ENCODE measurements around the gene TMEM204.

TMEM204 gene

GRCh38 chr16:1492923-1493745, 40.3 kb upstream of the TMEM204 start, which contains the start of gene TELO2:
Gene TELO2, plus strand, starts transcription at chr16:1493360. Its CDS starts 922 bp downstream, at chr16:1494282.
- Histone ChIP-seq H3K27me3 (ENCODE audit: insufficient read depth, low read length) (no peaks in the 10 kb centered on the region), H3K4me3 (ENCODE audit: low read depth, low read length) (peak within 1 kb of the TSS; percentile 100), H3K79me2 (ENCODE audit: control insufficient read depth, insufficient read depth, low read length, unreplicated experiment) (peaks cover 21% of the 10 kb centered on the region), H3K36me3 (ENCODE audit: insufficient read depth, low read length) (no peaks in the 10 kb centered on the region; the same call in 1 of the 2 replicates), H2AFZ (ENCODE audit: low read length, unreplicated experiment) (peak within 1 kb of the TSS; percentile 84), H3K27ac (ENCODE audit: low read depth, low read length) (peak within 1 kb of the TSS; percentile 86), H3K4me1 (ENCODE audit: control insufficient read depth, insufficient read depth, low read length, unreplicated experiment) (peaks cover 10% of the 10 kb centered on the region)

GRCh38 chr16:1493746-1494094, 39.7 kb upstream of the TMEM204 start:
- Histone ChIP-seq H2AFZ (ENCODE audit: low read length, unreplicated experiment) (peak overlapping the region; percentile 75), H3K79me2 (ENCODE audit: control insufficient read depth, insufficient read depth, low read length, unreplicated experiment) (peaks cover 21% of the 10 kb centered on the region), H3K36me3 (ENCODE audit: insufficient read depth, low read length) (no peaks in the 10 kb centered on the region; the same call in 1 of the 2 replicates), H3K27ac (ENCODE audit: low read depth, low read length) (peak overlapping the region; percentile 86; the same call in 1 of the 2 replicates), H3K4me1 (ENCODE audit: control insufficient read depth, insufficient read depth, low read length, unreplicated experiment) (peaks cover 10% of the 10 kb centered on the region), H3K4me3 (ENCODE audit: low read depth, low read length) (peak overlapping the region; percentile 100), H3K27me3 (ENCODE audit: insufficient read depth, low read length) (no peaks in the 10 kb centered on the region)

- Histone ChIP-seq H3K36me3 (ENCODE audit: insufficient read depth, low read length) (no peaks in the 10 kb centered on the region; the same call in 1 of the 2 replicates), H3K4me1 (ENCODE audit: control insufficient read depth, insufficient read depth, low read length, unreplicated experiment) (peaks cover 10% of the 10 kb centered on the region), H3K79me2 (ENCODE audit: control insufficient read depth, insufficient read depth, low read length, unreplicated experiment) (peaks cover 21% of the 10 kb centered on the region)
Measured at GRCh38 chr16:1494129-1494640, 39.3 kb upstream of the TMEM204 start.

GRCh38 chr16:1494711-1495110, 38.8 kb upstream of the TMEM204 start:
- Histone ChIP-seq H3K36me3 (ENCODE audit: insufficient read depth, low read length) (no peaks in the 10 kb centered on the region; the same call in 1 of the 2 replicates), H2AFZ (ENCODE audit: low read length, unreplicated experiment) (no peak overlapping the region), H3K4me3 (ENCODE audit: low read depth, low read length) (peak overlapping the region; percentile 100), H3K27me3 (ENCODE audit: insufficient read depth, low read length) (no peaks in the 10 kb centered on the region), H3K27ac (ENCODE audit: low read depth, low read length) (no peak overlapping the region), H3K79me2 (ENCODE audit: control insufficient read depth, insufficient read depth, low read length, unreplicated experiment) (peaks cover 21% of the 10 kb centered on the region), H3K4me1 (ENCODE audit: control insufficient read depth, insufficient read depth, low read length, unreplicated experiment) (peaks cover 10% of the 10 kb centered on the region)

More at GRCh38 chr16:1494129-1494640, 39.3 kb upstream of the TMEM204 start:
- Histone ChIP-seq H3K27ac (ENCODE audit: low read depth, low read length) (peak overlapping the region; percentile 86; the same call in 1 of the 2 replicates), H3K4me3 (ENCODE audit: low read depth, low read length) (peak overlapping the region; percentile 100), H3K27me3 (ENCODE audit: insufficient read depth, low read length) (no peaks in the 10 kb centered on the region), H2AFZ (ENCODE audit: low read length, unreplicated experiment) (peak overlapping the region; percentile 75)

- no peak overlapping the region for H3K27ac ChIP-seq (ENCODE audit: low read depth, low read length)
- no peaks in the 10 kb centered on the region for H3K27me3 ChIP-seq (ENCODE audit: insufficient read depth, low read length)
- no peaks in the 10 kb centered on the region; the same call in 1 of the 2 replicates for H3K36me3 ChIP-seq (ENCODE audit: insufficient read depth, low read length)
- H3K79me2 ChIP-seq (ENCODE audit: control insufficient read depth, insufficient read depth, low read length, unreplicated experiment): peaks cover 21% of the 10 kb centered on the region
- peak overlapping the region; percentile 100; the same call in 1 of the 2 replicates for H3K4me3 ChIP-seq (ENCODE audit: low read depth, low read length)
- H3K4me1 ChIP-seq (ENCODE audit: control insufficient read depth, insufficient read depth, low read length, unreplicated experiment): peaks cover 10% of the 10 kb centered on the region
- no peak overlapping the region for H2AFZ ChIP-seq (ENCODE audit: low read length, unreplicated experiment)
Measured at GRCh38 chr16:1495211-1495888, 38.1 kb upstream of the TMEM204 start.

GRCh38 chr16:1495889-1496262, 37.6 kb upstream of the TMEM204 start:
- no peak overlapping the region for H3K27ac ChIP-seq (ENCODE audit: low read depth, low read length)
- H2AFZ ChIP-seq (ENCODE audit: low read length, unreplicated experiment): no peak overlapping the region
- H3K4me3 ChIP-seq (ENCODE audit: low read depth, low read length): no peak overlapping the region
- H3K4me1 ChIP-seq (ENCODE audit: control insufficient read depth, insufficient read depth, low read length, unreplicated experiment): peaks cover 10% of the 10 kb centered on the region
- H3K27me3 ChIP-seq (ENCODE audit: insufficient read depth, low read length): no peaks in the 10 kb centered on the region
- no peaks in the 10 kb centered on the region; the same call in 1 of the 2 replicates for H3K36me3 ChIP-seq (ENCODE audit: insufficient read depth, low read length)
- H3K79me2 ChIP-seq (ENCODE audit: control insufficient read depth, insufficient read depth, low read length, unreplicated experiment): peaks cover 21% of the 10 kb centered on the region

GRCh38 chr16:1496464-1496863, 37.0 kb upstream of the TMEM204 start:
- H3K79me2 ChIP-seq (ENCODE audit: control insufficient read depth, insufficient read depth, low read length, unreplicated experiment): peaks cover 21% of the 10 kb centered on the region
- H2AFZ ChIP-seq (ENCODE audit: low read length, unreplicated experiment): no peak overlapping the region
- H3K4me3 ChIP-seq (ENCODE audit: low read depth, low read length): no peak overlapping the region
- H3K4me1 ChIP-seq (ENCODE audit: control insufficient read depth, insufficient read depth, low read length, unreplicated experiment): peaks cover 10% of the 10 kb centered on the region
- no peak overlapping the region for H3K27ac ChIP-seq (ENCODE audit: low read depth, low read length)
- no peaks in the 10 kb centered on the region; the same call in 1 of the 2 replicates for H3K36me3 ChIP-seq (ENCODE audit: insufficient read depth, low read length)
- no peaks in the 10 kb centered on the region for H3K27me3 ChIP-seq (ENCODE audit: insufficient read depth, low read length)

GRCh38 chr16:1497014-1497598, 36.4 kb upstream of the TMEM204 start:
- H3K4me1 ChIP-seq (ENCODE audit: control insufficient read depth, insufficient read depth, low read length, unreplicated experiment): peaks cover 10% of the 10 kb centered on the region
- no peak overlapping the region for H3K27ac ChIP-seq (ENCODE audit: low read depth, low read length)
- H3K4me3 ChIP-seq (ENCODE audit: low read depth, low read length): no peak overlapping the region
- H3K36me3 ChIP-seq (ENCODE audit: insufficient read depth, low read length): no peaks in the 10 kb centered on the region; the same call in 1 of the 2 replicates
- peaks cover 21% of the 10 kb centered on the region for H3K79me2 ChIP-seq (ENCODE audit: control insufficient read depth, insufficient read depth, low read length, unreplicated experiment)
- no peaks in the 10 kb centered on the region for H3K27me3 ChIP-seq (ENCODE audit: insufficient read depth, low read length)
- no peak overlapping the region for H2AFZ ChIP-seq (ENCODE audit: low read length, unreplicated experiment)

GRCh38 chr16:1498899-1499676, 34.4 kb upstream of the TMEM204 start:
- Histone ChIP-seq H3K36me3 (ENCODE audit: insufficient read depth, low read length) (peaks cover 6% of the 10 kb centered on the region; the same call in 1 of the 2 replicates), H3K27ac (ENCODE audit: low read depth, low read length) (no peak overlapping the region), H3K4me3 (ENCODE audit: low read depth, low read length) (no peak overlapping the region), H3K4me1 (ENCODE audit: control insufficient read depth, insufficient read depth, low read length, unreplicated experiment) (peaks cover 7% of the 10 kb centered on the region), H3K79me2 (ENCODE audit: control insufficient read depth, insufficient read depth, low read length, unreplicated experiment) (peaks cover 16% of the 10 kb centered on the region), H3K27me3 (ENCODE audit: insufficient read depth, low read length) (no peaks in the 10 kb centered on the region), H2AFZ (ENCODE audit: low read length, unreplicated experiment) (no peak overlapping the region)

Measured in ACC112 (cell line).